ENCODE results near the gene PRG3. TPM values are rescaled to one million over a fixed set of nuclear protein-coding genes. Genes with fewer than 3 reads are reported as not detected.

PRG3 gene
- total RNA-seq, 1 donor from 2014 or later: 0.31 TPM

DNA sequence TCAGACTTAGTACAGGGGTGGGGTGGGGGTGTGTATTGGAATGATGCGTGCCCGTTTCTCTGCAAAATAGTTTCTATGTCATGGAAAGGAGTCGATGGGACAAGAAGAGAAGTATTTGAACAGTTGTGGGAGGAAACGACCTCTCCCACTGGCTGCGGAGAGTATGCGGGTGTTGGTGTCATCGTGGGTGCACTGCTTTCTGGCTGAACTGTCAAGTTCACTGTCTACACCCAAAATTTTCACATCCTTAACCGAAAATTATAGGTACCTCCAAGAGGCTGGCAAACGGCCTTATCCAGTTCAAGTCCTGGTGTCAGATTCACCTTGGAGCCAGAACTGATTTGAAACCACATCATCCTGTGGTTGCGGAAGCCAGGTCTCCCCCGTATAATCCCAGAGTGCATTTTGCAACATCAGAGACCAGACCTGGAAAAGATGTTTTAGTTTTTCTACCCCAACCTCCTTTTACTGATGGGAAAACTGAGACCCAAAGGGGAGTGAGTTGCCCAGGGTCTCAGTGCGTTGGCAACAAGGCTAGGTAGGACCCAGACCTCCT lies 44.8 kb downstream of the PRG3 start:
- DNase-seq: no peak

- DNase-seq: peak; percentile 87
Observed at GRCh38 chr11:57335343-57336110, 45.4 kb downstream of the PRG3 start, which contains the start of gene SSRP1. TSS of gene SSRP1 (minus strand) at chr11:57335892. CDS start at chr11:57335121, 771 bp downstream.

- DNase-seq: no peak
Observed at GRCh38 chr11:57335023-57335342, 46.0 kb downstream of the PRG3 start.

GRCh38 chr11:57332694-57333440 lies 48.1 kb downstream of the PRG3 start:
- DNase-seq: no peak

GRCh38 chr11:57331720-57332119 lies 49.2 kb downstream of the PRG3 start:
- DNase-seq: no peak

DNA sequence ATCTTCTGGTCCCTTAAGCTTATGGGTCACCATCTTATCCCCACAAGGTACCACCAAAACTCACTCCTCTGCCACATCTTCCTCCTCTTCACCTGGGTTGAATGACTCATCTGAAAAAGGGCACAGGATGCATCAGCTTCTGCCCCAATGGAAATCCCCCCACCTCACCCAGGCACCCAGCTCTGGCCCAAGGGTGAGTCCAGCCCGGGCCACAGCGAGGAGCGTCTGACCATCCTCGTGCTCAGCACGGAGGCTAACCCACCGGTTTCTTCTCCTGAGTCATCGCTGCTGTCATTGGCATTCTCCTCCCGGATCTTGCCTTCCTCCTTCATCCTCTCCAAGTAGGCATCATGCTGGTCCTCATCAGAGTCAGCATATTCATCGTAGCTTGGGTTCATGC lies 50.9 kb downstream of the PRG3 start:
- no peak for DNase-seq

DNA sequence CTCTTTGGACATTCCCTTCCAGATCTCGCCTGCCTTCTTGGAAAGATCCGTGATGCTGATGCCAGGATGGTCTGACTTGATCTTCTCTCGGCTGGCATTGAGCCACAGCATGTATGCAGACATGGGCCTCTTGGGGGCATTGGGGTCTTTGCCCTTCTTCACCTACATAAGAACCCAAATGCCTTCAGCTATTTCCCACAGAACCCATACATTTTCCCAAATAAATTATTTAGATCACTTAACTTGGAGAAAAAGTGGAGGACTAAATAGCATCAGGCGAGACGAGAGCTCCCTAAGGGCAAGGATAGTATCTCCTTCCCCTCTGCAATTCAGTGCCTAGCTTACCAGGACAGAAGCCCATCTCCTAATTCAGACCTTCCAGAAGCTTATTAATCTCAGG lies 53.2 kb downstream of the PRG3 start:
- DNase-seq: no peak

Other genes with a start within 250 kb of the PRG3 start
- gene LRRC55, start 199.2 kb downstream of the PRG3 start, total RNA-seq: 25.7 TPM
- 5.8 TPM for gene APLNR, start 143.9 kb downstream of the PRG3 start, total RNA-seq
- 19.3 TPM for gene TNKS1BP1, start 56.2 kb downstream of the PRG3 start, total RNA-seq
- gene SSRP1, start 45.3 kb downstream of the PRG3 start, total RNA-seq: 49.8 TPM
- gene P2RX3, start 42.8 kb downstream of the PRG3 start, total RNA-seq: not detected
- not detected for gene PRG2, start 9.5 kb upstream of the PRG3 start, total RNA-seq
- 8.7 TPM for gene SLC43A3, start 46.0 kb upstream of the PRG3 start, total RNA-seq
- gene RTN4RL2, start 79.4 kb upstream of the PRG3 start, total RNA-seq: 0.47 TPM
- gene SLC43A1, start 134.6 kb upstream of the PRG3 start, total RNA-seq: 0.94 TPM
- 33.1 TPM for gene TIMM10, start 149.6 kb upstream of the PRG3 start, total RNA-seq
- not detected for gene SMTNL1, start 156.4 kb upstream of the PRG3 start, total RNA-seq
- gene UBE2L6, start 186.5 kb upstream of the PRG3 start, total RNA-seq: 46.6 TPM
- 9.0 TPM for gene SERPING1, start 216.5 kb upstream of the PRG3 start, total RNA-seq

All from occipital lobe (tissue), 2 donors.